Measurements from ENCODE around the gene SPRED3. TPM values are rescaled to one million over a fixed set of nuclear protein-coding genes. Genes with fewer than 3 reads are reported as not detected.

SPRED3 gene
- total RNA-seq, 3 donors from 2014 or later, result 0.16 to 0.66 (median 0.29) TPM

- no peak for TF ChIP-seq POLR2AphosphoS5 (IDR thresholded peaks at IDR 0.05)
- no peak for TF ChIP-seq POLR2A (IDR thresholded peaks at IDR 0.05)
- TF ChIP-seq, protein P1, sequence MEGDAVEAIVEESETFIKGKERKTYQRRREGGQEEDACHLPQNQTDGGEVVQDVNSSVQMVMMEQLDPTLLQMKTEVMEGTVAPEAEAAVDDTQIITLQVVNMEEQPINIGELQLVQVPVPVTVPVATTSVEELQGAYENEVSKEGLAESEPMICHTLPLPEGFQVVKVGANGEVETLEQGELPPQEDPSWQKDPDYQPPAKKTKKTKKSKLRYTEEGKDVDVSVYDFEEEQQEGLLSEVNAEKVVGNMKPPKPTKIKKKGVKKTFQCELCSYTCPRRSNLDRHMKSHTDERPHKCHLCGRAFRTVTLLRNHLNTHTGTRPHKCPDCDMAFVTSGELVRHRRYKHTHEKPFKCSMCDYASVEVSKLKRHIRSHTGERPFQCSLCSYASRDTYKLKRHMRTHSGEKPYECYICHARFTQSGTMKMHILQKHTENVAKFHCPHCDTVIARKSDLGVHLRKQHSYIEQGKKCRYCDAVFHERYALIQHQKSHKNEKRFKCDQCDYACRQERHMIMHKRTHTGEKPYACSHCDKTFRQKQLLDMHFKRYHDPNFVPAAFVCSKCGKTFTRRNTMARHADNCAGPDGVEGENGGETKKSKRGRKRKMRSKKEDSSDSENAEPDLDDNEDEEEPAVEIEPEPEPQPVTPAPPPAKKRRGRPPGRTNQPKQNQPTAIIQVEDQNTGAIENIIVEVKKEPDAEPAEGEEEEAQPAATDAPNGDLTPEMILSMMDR (IDR thresholded peaks at IDR 0.05), result no peak
- Histone ChIP-seq H3K27ac (no peak overlapping the region), H3K27me3 (peaks cover 0 to 27% of the 10 kb centered on the region in 2 donors), H3K4me3 (no peak overlapping the region), H3K36me3 (no peaks in the 10 kb centered on the region), H3K4me1 (no peaks in the 10 kb centered on the region), H3K9me3 (no peaks in the 10 kb centered on the region)
- no peak for DNase-seq (ENCODE audit: low spot score in 2 of 2)
- intact Hi-C loops (cut with DNase I; ENCODE audit: low total_unique reads), result no loop called here
These were observed 48.8 kb downstream of the SPRED3 start for GRCh38 chr19:38437295-38437694.

DNA sequence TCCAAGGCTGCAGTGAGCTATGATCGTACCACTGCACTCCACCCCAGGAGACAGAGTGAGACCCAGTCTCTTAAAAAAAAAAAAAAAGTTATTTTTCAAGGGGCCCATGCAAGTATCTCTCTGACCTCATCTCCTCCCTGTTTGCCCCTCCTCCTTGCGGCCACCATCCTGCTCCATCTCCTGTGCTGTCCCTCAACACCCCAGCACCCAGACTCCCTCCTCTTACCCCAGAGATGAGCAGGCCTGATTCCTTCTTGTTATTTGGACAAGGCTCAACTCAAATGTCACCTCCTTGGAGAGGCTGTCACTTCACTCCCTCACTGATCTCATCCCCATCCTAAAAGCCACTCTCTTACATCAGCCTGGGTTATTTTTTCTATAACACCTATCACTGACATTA is 49.4 kb downstream of the SPRED3 start:
- Histone ChIP-seq H3K36me3 (no peaks in the 10 kb centered on the region), H3K4me1 (no peaks in the 10 kb centered on the region), H3K9me3 (no peaks in the 10 kb centered on the region), H3K27me3 (peaks cover 0 to 30% of the 10 kb centered on the region in 2 donors), H3K27ac (no peak overlapping the region), H3K4me3 (no peak overlapping the region)
- no peak for TF ChIP-seq POLR2AphosphoS5 (IDR thresholded peaks at IDR 0.05)
- TF ChIP-seq POLR2A (IDR thresholded peaks at IDR 0.05), result no peak
- TF ChIP-seq, protein P1 (IDR thresholded peaks at IDR 0.05), result no peak
- DNase-seq (ENCODE audit: low spot score in 2 of 2), result no peak
- intact Hi-C loops (cut with DNase I; ENCODE audit: low total_unique reads), result no loop called here

DNA sequence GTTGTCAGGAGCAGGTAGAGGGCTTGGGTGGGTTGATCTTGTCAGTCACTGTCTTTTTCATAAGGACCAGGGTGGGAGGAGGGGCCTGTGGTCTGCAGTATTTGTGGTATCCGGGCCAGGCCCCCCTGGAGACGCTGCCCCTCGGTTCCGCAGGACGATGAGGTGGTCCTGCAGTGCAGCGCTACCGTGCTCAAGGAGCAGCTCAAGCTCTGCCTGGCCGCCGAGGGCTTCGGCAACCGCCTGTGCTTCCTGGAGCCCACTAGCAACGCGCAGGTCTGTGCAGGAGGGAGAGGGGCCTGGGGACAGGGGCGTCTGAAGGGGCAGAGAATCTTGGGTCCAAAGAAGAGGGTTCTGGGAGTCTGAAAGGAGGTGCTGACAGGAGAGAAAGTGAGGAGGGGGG is 52.1 kb downstream of the SPRED3 start:
- no peaks in the 10 kb centered on the region for H3K36me3 ChIP-seq
- no peak for TF ChIP-seq POLR2A (IDR thresholded peaks at IDR 0.05)
- no peak for TF ChIP-seq POLR2AphosphoS5 (IDR thresholded peaks at IDR 0.05)
- TF ChIP-seq, protein P1 (IDR thresholded peaks at IDR 0.05), result no peak
- H3K27me3 ChIP-seq, result peaks cover 0 to 5% of the 10 kb centered on the region in 2 donors
- intact Hi-C loops (cut with DNase I; ENCODE audit: low total_unique reads), result no loop called here
- no peak overlapping the region for H3K4me3 ChIP-seq
- no peak overlapping the region for H3K27ac ChIP-seq
- H3K9me3 ChIP-seq, result no peaks in the 10 kb centered on the region
- no peak for DNase-seq (ENCODE audit: low spot score in 2 of 2)
- no peaks in the 10 kb centered on the region for H3K4me1 ChIP-seq

GRCh38 chr19:38441657-38442348 is 53.3 kb downstream of the SPRED3 start:
- Histone ChIP-seq H3K27ac (no peak overlapping the region), H3K9me3 (no peaks in the 10 kb centered on the region), H3K4me3 (no peak overlapping the region), H3K4me1 (no peaks in the 10 kb centered on the region), H3K36me3 (no peaks in the 10 kb centered on the region), H3K27me3 (peaks cover 0 to 3% of the 10 kb centered on the region in 2 donors)
- intact Hi-C loops (cut with DNase I; ENCODE audit: low total_unique reads), result no loop called here
- TF ChIP-seq, protein P1 (IDR thresholded peaks at IDR 0.05), result no peak
- TF ChIP-seq POLR2AphosphoS5 (IDR thresholded peaks at IDR 0.05), result no peak
- TF ChIP-seq POLR2A (IDR thresholded peaks at IDR 0.05), result no peak
- DNase-seq (ENCODE audit: low spot score in 2 of 2), result no peak

DNA sequence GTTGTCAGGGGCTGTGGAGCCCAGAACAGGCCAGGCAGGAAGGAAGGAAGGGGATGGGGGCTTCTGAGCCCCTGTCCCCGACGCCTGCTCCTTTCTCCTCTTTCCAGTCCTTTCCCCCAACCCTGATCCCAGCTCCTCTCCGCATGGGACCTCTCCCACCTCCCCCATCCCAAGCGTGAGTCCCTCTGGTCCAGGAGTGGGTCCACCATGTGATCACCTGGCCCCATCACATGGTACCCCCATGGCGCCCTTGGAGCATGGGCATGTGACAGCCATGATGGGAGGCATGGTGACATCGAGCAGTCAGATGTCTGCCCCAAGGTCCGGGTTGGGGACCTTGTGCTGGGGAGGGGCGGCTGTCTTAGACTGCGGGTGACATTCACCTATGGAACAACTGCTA is 54.2 kb downstream of the SPRED3 start:
- H3K9me3 ChIP-seq, result no peaks in the 10 kb centered on the region
- H3K27me3 ChIP-seq, result peaks cover 0 to 3% of the 10 kb centered on the region in 2 donors
- H3K4me3 ChIP-seq, result no peak overlapping the region
- H3K27ac ChIP-seq, result no peak overlapping the region
- intact Hi-C loops (cut with DNase I; ENCODE audit: low total_unique reads), result no loop called here
- no peaks in the 10 kb centered on the region for H3K36me3 ChIP-seq
- no peak for DNase-seq (ENCODE audit: low spot score in 2 of 2)
- H3K4me1 ChIP-seq, result no peaks in the 10 kb centered on the region
- TF ChIP-seq POLR2A (IDR thresholded peaks at IDR 0.05) (no peak), POLR2AphosphoS5 (IDR thresholded peaks at IDR 0.05) (no peak)
- TF ChIP-seq, protein P1 (IDR thresholded peaks at IDR 0.05), result no peak
